HG03354 (cell line): ENCODE results near the gene TYK2.
"Not testable (repeated sequence)": the region's sequence is repeated elsewhere in the genome, so short reads cannot be mapped to it uniquely, and the experiment has no call there.

Source experiments
- ATAC-seq: cut with Tn5 transposase; IDR thresholded peaks from one replicate; pipeline ENCODE4 v1.9.1; 2021; ENCODE audit warnings: mild to moderate bottlenecking; ENCODE audit not compliant: unreplicated experiment, poor library complexity, severe bottlenecking

Gene TYK2

GRCh38 chr19:10379880-10380312, 476 bp downstream of the TYK2 start:
- no peak for ATAC-seq

- no peak for ATAC-seq
These were observed 2.2 kb downstream of the TYK2 start for GRCh38 chr19:10378124-10378523.

- not testable (repeated sequence) for ATAC-seq
These were observed 3.2 kb downstream of the TYK2 start for GRCh38 chr19:10377140-10377640.

GRCh38 chr19:10374931-10375330, 5.4 kb downstream of the TYK2 start:
- ATAC-seq, result no peak

- no peak for ATAC-seq
These were observed 7.7 kb downstream of the TYK2 start for GRCh38 chr19:10372690-10373089.

GRCh38 chr19:10368101-10368803, 12.1 kb downstream of the TYK2 start:
- ATAC-seq, result no peak

- ATAC-seq, result not testable (repeated sequence)
These were observed 13.3 kb downstream of the TYK2 start for GRCh38 chr19:10366950-10367512.

GRCh38 chr19:10365518-10365917, 14.9 kb downstream of the TYK2 start:
- ATAC-seq, result no peak

- no peak for ATAC-seq
These were observed 15.7 kb downstream of the TYK2 start for GRCh38 chr19:10364644-10365043.

GRCh38 chr19:10363789-10364281, 16.5 kb downstream of the TYK2 start:
- ATAC-seq, result no peak

GRCh38 chr19:10362259-10362658, 18.1 kb downstream of the TYK2 start:
- ATAC-seq, result no peak

GRCh38 chr19:10361569-10362011, 18.8 kb downstream of the TYK2 start:
- ATAC-seq, result no peak

GRCh38 chr19:10356431-10356830, 23.9 kb downstream of the TYK2 start:
- no peak for ATAC-seq

GRCh38 chr19:10353793-10354391, 26.5 kb downstream of the TYK2 start:
- no peak for ATAC-seq

GRCh38 chr19:10352764-10353671, 27.4 kb downstream of the TYK2 start:
- no peak for ATAC-seq

- ATAC-seq, result no peak
These were observed 33.9 kb downstream of the TYK2 start for GRCh38 chr19:10346509-10346908.

GRCh38 chr19:10344780-10345179, 35.6 kb downstream of the TYK2 start:
- ATAC-seq, result no peak

GRCh38 chr19:10343495-10343894, 36.9 kb downstream of the TYK2 start:
- ATAC-seq, result no peak

- ATAC-seq, result no peak
These were observed 40.4 kb downstream of the TYK2 start for GRCh38 chr19:10339977-10340376.
